Large intestine (tissue), 3 donors: Measurements from ENCODE around the gene DAGLB. TPM values are rescaled to one million over a fixed set of nuclear protein-coding genes. Genes with fewer than 3 reads are reported as not detected.
A peak's percentile ranks its signal among the peaks of the same experiment; 100 is the strongest.
"Not testable (repeated sequence)": the region's sequence is repeated elsewhere in the genome, so short reads cannot be mapped to it uniquely, and the experiment has no call there.

Source experiments
- DNase-seq, 2 donors: peaks; one replicate each; pipeline versions ENCODE4 v3.0.0 to v3.0.0-alpha.2; 2013
- H3K27ac ChIP-seq: one replicate; pipeline ENCODE4 v1.5.1; 2013; ENCODE audit warnings: low read length
- H3K27me3 ChIP-seq: 2 replicates; pipeline ENCODE4 v1.6.1; 2013; ENCODE audit warnings: low read length; ENCODE audit not compliant: control insufficient read depth, insufficient read depth
- H3K36me3 ChIP-seq: 2 replicates; pipeline ENCODE4 v1.6.1; 2013; ENCODE audit warnings: low read length; ENCODE audit not compliant: control insufficient read depth, insufficient read depth
- H3K4me1 ChIP-seq: one replicate; pipeline ENCODE4 v1.6.1; 2013; ENCODE audit warnings: low read length; ENCODE audit not compliant: control insufficient read depth, insufficient read depth
- H3K4me3 ChIP-seq: one replicate; pipeline ENCODE4 v1.5.1; 2013; ENCODE audit warnings: low read length
- H3K9me3 ChIP-seq: one replicate; pipeline ENCODE4 v1.6.1; 2013; ENCODE audit warnings: mild to moderate bottlenecking, low read depth, low read length, moderate library complexity; ENCODE audit not compliant: control insufficient read depth
- WGBS: methylation state at CpG from one replicate; pipeline ENCODE4 v1.1.5; 2013; ENCODE audit warnings: low lambda C conversion rate; ENCODE audit not compliant: insufficient coverage; 5-methylcytosine and 5-hydroxymethylcytosine counted together
- polyA plus RNA-seq: library from polyadenylated mRNA; unstranded; fragments of 120-200 nt; gene quantifications from one replicate; pipeline ENCODE4 v1.2.1, GENCODE V29; 2013

The DAGLB gene
- polyA plus RNA-seq, 1 donor = 15.3 TPM

DNA sequence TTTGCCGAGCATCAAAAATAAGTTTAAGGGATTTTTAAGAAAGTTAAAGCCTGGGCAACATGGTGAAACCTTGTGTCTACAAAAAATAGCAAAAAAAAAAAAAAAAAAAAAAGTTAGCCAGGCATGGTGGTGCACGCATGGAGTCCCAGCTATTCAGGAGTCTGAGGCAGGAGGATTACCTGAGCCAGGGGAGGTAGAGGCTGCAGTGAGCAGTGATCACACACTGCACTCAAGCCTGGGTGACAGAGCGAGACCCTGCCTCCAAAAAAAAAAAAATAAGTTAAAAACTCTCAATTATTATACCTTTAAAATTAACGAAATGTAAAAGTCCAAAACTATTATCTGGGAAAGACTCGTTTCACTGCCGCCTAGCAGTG lies 35.0 kb upstream of the DAGLB start:
- peak overlapping the region; percentile 87 for H3K4me3 ChIP-seq
- peaks cover 21% of the 10 kb centered on the region for H3K4me1 ChIP-seq
- peak overlapping the region; percentile 95 for H3K27ac ChIP-seq
- H3K36me3 ChIP-seq = peaks cover 29% of the 10 kb centered on the region
- no peaks in the 10 kb centered on the region for H3K27me3 ChIP-seq
- no peaks in the 10 kb centered on the region for H3K9me3 ChIP-seq
- no CpG with 5 or more reads among the region's 6 CpGs for WGBS
- no peak for DNase-seq

DNA sequence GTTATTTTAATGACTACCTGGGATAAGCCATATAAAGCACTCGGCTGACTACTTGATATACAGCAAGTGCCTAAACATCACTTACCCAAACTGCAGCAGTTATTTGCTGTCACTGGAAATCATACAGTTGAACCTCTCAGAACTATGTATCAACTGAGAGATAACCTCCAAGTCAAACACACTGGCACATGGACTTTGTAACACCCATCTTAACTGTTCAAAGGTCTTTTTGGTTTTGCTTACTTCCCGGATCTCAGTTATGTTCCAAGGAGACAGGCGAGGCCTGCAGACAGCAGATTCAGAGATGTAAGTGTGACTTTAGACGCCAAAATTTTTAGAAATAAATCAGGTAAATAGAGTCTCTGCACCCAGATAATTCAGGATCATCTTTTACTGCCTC lies 34.6 kb upstream of the DAGLB start:
- Histone ChIP-seq H3K36me3 (peaks cover 29% of the 10 kb centered on the region), H3K9me3 (no peaks in the 10 kb centered on the region), H3K27me3 (no peaks in the 10 kb centered on the region), H3K27ac (peak overlapping the region; percentile 95), H3K4me1 (peaks cover 21% of the 10 kb centered on the region), H3K4me3 (peak overlapping the region; percentile 87)
- no CpG with 5 or more reads among the region's 4 CpGs for WGBS
- DNase-seq = peak; percentile 85 to 93

DNA sequence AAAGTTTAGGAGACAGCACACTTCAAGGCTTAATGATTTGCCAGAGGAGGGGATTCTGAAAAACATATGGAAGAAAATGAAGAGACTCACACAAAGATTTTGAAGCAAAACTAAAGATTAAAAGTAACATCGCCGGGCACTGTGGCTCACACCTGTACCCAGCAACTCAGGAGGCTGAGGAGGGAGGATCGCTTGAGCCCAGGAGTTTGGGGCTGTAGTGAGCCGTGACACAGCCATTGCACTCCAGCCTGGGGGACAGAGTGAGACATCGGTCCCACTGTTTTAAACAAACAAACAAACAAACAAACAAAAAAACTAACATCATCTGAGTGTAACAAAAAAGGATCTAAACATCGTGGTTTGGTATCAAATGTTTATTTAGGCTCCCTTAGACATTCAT lies 33.7 kb upstream of the DAGLB start:
- DNase-seq = no peak
- Histone ChIP-seq H3K27ac (peak overlapping the region; percentile 34), H3K9me3 (no peaks in the 10 kb centered on the region), H3K27me3 (no peaks in the 10 kb centered on the region), H3K36me3 (peaks cover 32% of the 10 kb centered on the region), H3K4me1 (peaks cover 24% of the 10 kb centered on the region), H3K4me3 (no peak overlapping the region)
- no CpG with 5 or more reads among the region's 6 CpGs for WGBS

DNA sequence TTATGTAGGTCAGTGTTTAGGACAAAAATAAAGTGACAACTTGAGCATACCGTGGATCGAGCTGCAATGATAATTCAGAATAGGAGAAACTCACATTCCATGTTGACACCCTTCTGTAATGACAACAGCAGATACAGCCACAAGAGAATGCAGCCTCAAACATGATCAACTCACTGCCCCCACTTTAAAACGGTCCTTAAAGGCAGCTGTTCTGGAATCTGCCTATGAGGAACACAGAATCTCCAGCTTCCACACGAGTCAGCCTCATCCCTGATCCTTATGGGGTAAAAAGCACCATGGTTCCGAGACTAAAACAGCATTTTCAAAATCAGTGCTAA lies 32.5 kb upstream of the DAGLB start:
- no CpG with 5 or more reads among the region's 5 CpGs for WGBS

DNA sequence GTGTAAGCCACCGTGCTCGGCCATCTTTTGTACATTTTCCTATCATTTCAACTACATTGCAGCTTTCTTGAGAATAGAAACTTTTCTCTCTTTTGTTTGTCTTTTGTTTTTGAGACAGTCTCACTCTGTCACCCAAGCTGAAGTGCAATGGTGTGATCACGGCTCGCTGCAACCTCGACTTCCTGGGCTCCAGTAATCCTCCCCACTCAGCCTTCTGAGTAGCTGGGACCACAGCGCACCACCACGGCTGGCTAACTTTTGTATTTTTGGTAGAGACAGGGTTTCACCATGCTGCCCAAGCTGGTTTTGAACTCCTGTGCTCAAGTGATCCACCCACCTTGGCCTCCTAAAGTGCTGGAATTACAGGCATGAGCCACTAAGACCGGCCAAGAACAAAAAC lies 31.3 kb upstream of the DAGLB start:
- Histone ChIP-seq H3K9me3 (no peaks in the 10 kb centered on the region), H3K27me3 (no peaks in the 10 kb centered on the region), H3K4me1 (peaks cover 22% of the 10 kb centered on the region), H3K27ac (no peak overlapping the region), H3K4me3 (no peak overlapping the region), H3K36me3 (peaks cover 41% of the 10 kb centered on the region)
- no CpG with 5 or more reads among the region's 8 CpGs for WGBS
- no peak for DNase-seq

More for the DNA sequence above, 32.5 kb upstream of the DAGLB start:
- Histone ChIP-seq H3K27ac (no peak overlapping the region), H3K4me1 (peaks cover 28% of the 10 kb centered on the region), H3K27me3 (no peaks in the 10 kb centered on the region), H3K9me3 (no peaks in the 10 kb centered on the region), H3K36me3 (peaks cover 32% of the 10 kb centered on the region), H3K4me3 (no peak overlapping the region)
- DNase-seq = no peak

DNA sequence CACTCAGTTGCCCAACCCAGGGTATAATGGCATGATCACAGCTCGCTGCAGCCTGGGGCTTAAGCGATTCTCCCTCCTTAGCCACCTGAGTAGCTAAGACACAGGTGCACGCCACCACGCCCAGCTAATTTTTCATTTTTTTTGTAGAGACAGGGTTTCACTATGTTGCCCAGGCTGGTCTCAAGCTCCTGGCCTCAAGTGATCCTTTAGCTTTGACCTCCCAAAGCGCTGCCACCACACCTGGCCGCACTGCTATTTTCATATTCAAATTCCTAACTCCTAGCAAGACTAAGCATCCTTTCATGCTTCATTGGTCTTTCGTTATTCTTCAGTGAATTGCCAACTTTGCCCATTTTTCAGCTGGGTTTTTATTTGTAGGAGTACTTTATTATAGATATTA lies 30.4 kb upstream of the DAGLB start:
- DNase-seq = no peak
- H3K27me3 ChIP-seq = no peaks in the 10 kb centered on the region
- 93% methylated on average over 3 of the region's 7 CpGs for WGBS
- peaks cover 46% of the 10 kb centered on the region for H3K36me3 ChIP-seq
- H3K27ac ChIP-seq = no peak overlapping the region
- no peak overlapping the region for H3K4me3 ChIP-seq
- no peaks in the 10 kb centered on the region for H3K9me3 ChIP-seq
- peaks cover 22% of the 10 kb centered on the region for H3K4me1 ChIP-seq

DNA sequence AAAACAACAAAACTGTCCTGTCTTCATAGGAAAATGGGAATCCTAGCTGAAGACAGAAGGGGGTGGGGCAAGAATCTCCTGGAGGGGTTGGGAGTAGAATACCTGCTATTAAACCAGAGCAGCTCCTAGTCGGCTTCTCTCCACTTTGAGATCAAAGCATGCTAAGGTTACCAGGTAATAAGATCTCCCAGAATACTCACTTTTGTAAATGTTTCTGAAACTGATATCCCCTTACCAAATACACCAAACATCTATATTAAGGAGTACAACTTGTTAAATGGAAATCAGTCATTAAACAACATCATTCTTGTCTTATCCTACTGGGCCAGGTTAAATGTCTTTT lies 29.5 kb upstream of the DAGLB start:
- WGBS = no CpG with 5 or more reads among the region's 1 CpG
- H3K4me3 ChIP-seq = no peak overlapping the region
- H3K9me3 ChIP-seq = no peaks in the 10 kb centered on the region
- no peak overlapping the region for H3K27ac ChIP-seq
- no peak for DNase-seq
- H3K4me1 ChIP-seq = peaks cover 22% of the 10 kb centered on the region
- H3K36me3 ChIP-seq = peaks cover 55% of the 10 kb centered on the region
- no peaks in the 10 kb centered on the region for H3K27me3 ChIP-seq

DNA sequence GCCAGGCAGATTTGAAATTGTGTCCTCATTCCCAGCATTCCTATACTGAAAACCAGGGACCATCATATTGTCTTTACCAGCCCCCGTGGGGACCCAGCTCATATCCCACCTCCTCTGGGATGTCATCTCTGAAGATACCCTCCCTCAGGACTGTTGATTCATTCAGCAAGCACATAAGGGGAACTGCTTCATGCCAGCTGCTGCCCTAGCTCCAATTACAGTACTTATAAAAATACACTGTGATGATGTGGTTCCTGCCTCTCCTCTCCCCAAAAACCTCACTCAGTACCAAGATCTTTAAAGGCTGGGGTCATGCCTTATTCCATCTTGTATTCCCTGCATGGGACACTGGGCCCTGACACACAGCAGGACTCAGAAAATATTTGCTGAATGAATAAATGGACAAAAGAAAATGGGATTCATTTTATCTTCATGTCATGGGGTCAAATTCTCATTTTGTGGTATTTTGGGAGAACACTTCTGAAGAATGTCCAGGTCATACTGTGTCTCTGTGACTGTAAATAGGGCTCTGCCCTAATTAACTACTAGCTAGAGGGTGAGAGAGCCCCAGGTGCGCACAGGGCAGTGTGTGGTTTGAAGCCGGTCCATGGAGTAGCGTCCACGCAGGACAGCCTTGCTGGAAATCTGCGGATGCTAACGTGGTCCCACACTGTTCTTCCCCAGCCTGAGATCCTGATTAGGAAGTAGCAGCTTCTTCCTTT lies 29.0 kb upstream of the DAGLB start:
- Histone ChIP-seq H3K27me3 (no peaks in the 10 kb centered on the region), H3K4me1 (peaks cover 19% of the 10 kb centered on the region), H3K36me3 (peaks cover 60% of the 10 kb centered on the region), H3K9me3 (no peaks in the 10 kb centered on the region), H3K4me3 (no peak overlapping the region), H3K27ac (no peak overlapping the region)
- DNase-seq = no peak
- WGBS = no CpG with 5 or more reads among the region's 7 CpGs

DNA sequence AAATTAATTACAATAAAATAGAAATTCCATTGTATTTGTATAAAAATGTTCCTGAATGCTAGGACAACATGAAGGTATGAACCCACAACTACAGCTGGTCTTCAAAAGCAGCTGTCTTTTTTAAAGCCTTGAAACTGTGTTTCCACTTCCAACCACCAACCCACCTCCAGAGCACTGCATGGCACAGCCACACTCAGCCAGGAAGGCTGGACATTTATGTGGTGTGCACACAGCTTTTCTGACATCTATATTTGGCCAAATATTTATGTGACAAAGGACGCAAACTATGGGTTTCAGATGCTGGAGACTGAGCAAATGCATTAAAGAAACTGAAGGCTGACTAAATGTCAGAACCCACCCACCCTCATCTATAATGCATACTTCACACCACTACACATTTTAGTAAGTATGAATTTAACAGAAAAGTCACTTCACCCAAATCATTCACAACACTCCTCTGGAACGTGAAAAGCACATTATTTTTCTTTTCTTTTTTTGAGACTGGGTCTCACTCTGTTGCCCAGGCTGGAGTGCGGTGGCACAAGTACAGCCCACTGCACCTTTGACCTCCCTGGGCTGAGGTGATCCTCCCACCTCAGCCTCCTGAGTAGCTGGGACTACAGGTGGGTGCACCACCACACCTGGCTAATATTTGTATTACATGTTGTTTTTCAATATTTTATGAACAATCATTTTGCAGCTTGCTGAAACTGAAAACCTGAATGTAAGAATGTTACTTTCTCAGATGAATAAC lies 27.9 kb upstream of the DAGLB start:
- Histone ChIP-seq H3K4me1 (peaks cover 14% of the 10 kb centered on the region), H3K36me3 (peaks cover 58% of the 10 kb centered on the region), H3K4me3 (no peak overlapping the region), H3K9me3 (no peaks in the 10 kb centered on the region), H3K27ac (no peak overlapping the region), H3K27me3 (no peaks in the 10 kb centered on the region)
- DNase-seq = no peak
- WGBS = 90% methylated on average over 2 of the region's 3 CpGs

DNA sequence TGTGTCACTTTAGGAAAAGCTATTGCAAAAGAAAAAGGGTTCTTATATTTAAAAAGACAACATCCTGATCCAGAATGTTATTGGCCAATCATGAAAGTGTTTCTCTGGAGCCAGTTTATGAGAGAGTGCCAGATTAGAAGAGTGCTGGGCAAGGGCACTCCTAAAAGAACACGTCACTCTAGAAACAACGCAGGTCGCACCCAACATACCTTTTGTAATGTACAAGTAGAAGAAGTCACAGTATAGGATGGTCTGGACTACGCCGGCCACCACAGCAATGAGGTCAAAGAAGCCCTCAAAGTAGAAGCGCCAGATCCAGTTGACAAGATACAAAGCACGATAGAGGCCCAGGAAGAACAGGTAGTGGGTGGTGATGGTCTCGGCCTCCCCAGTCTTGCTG lies 18.1 kb upstream of the DAGLB start:
- no peak overlapping the region for H3K4me3 ChIP-seq
- H3K27me3 ChIP-seq = no peaks in the 10 kb centered on the region
- no peak overlapping the region for H3K27ac ChIP-seq
- WGBS = no CpG with 5 or more reads among the region's 8 CpGs
- H3K9me3 ChIP-seq = no peaks in the 10 kb centered on the region
- no peaks in the 10 kb centered on the region for H3K4me1 ChIP-seq
- H3K36me3 ChIP-seq = peaks cover 84% of the 10 kb centered on the region
- DNase-seq = no peak

DNA sequence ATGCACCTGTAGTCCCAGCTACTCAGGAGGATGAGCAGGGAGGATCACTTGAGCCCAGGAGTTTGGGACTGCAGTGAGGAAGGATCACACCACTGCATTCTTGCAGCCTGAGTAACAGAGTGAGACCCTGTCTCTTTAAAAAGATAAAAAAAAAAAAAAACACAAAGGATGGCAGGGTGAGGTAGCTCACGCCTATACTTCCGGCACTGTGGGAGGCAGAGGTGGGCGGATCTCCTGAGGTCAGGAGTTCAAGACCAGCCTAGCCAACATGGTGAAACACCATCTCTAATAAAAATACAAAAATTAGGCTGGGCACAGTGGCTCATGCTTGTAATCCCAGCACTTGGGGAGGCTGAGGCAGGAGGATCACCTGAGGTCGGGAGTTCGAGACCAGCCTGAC lies 15.9 kb upstream of the DAGLB start:
- peaks cover 74% of the 10 kb centered on the region for H3K36me3 ChIP-seq
- not testable (repeated sequence) for H3K4me3 ChIP-seq, H3K27ac ChIP-seq, DNase-seq, H3K27me3 ChIP-seq, H3K4me1 ChIP-seq, H3K9me3 ChIP-seq
- no CpG with 5 or more reads among the region's 5 CpGs for WGBS
